ENCODE data around the gene SERPINF2. TPM values are rescaled to one million over a fixed set of nuclear protein-coding genes. Genes with fewer than 3 reads are reported as not detected.

SERPINF2 gene
- total and polyA plus RNA-seq, 2 experiments from 2014 or later = 0.66 to 1.2 TPM

- Histone ChIP-seq H3K4me2 (no peak overlapping the region), H3K79me2 (replicated peaks; ENCODE audit: insufficient read depth) (no peaks in the 10 kb centered on the region), H3K27ac (ENCODE audit: low read depth) (no peak overlapping the region), H2AFZ (no peak overlapping the region), H3K27me3 (ENCODE audit: insufficient read depth) (no peaks in the 10 kb centered on the region), H3F3A (replicated peaks; ENCODE audit: low read depth) (0 out of 2 replicates have a peak, but pooled peaks cover 3% of the 10 kb centered on the region), H3K4me1 (ENCODE audit: insufficient read depth) (no peaks in the 10 kb centered on the region), H4K20me1 (replicated peaks; ENCODE audit: insufficient read depth) (no peaks in the 10 kb centered on the region; the same call in none of the 2 replicates), H3K36me3 (ENCODE audit: insufficient read depth) (peaks cover 19% of the 10 kb centered on the region), H3K4me3 (no peak overlapping the region), H3K9me2 (ENCODE audit: insufficient read depth) (no peaks in the 10 kb centered on the region)
- Mint-ChIP-seq H3K9me3 (no peaks in the 10 kb centered on the region; the same call in 2 of the 3 replicates), H3K27ac (no peak overlapping the region), H3K4me3 (no peak overlapping the region), H3K27me3 (ENCODE audit: insufficient read depth, low read depth, poor library complexity) (peaks cover 11% of the 10 kb centered on the region), H3K4me1 (no peaks in the 10 kb centered on the region), H3K36me3 (ENCODE audit: low read depth) (peaks cover 74% of the 10 kb centered on the region)
- TF ChIP-seq REST (IDR thresholded peaks at IDR 0.05; ENCODE audit: unreplicated experiment) (no peak), ZNF331 (CRISPR knock-in tag; IDR thresholded peaks at IDR 0.05; ENCODE audit: low read depth) (no peak), ZNF462 (CRISPR knock-in tag; IDR thresholded peaks at IDR 0.05) (no peak), JUNB (IDR thresholded peaks at IDR 0.05; ENCODE audit: unreplicated experiment) (no peak), STAT1 (IDR thresholded peaks at IDR 0.05; ENCODE audit: unreplicated experiment) (no peak)
- DNase-seq (ENCODE audit: low spot score) (no peak), ATAC-seq (no peak)
These were observed 40.6 kb downstream of the SERPINF2 start for GRCh38 chr17:1783271-1783670.

Data from GM23338 (cell line).